ENCODE results near the gene TRIM47. TPM values are rescaled to one million over a fixed set of nuclear protein-coding genes. Genes with fewer than 3 reads are reported as not detected.

The TRIM47 gene
- total RNA-seq, 1 experiment from 2014 or later, result 11.9 TPM

- DNase-seq (ENCODE audit: low read depth), result no peak
Observed at GRCh38 chr17:75847614-75848522, 30.5 kb downstream of the TRIM47 start.

- DNase-seq (ENCODE audit: low read depth), result no peak
Observed at GRCh38 chr17:75846692-75847613, 31.4 kb downstream of the TRIM47 start.

- DNase-seq (ENCODE audit: low read depth), result no peak
Observed at GRCh38 chr17:75845933-75846691, 32.3 kb downstream of the TRIM47 start.

GRCh38 chr17:75845058-75845711 lies 33.2 kb downstream of the TRIM47 start:
- peak; percentile 54 for DNase-seq (ENCODE audit: low read depth)

- DNase-seq (ENCODE audit: low read depth), result no peak
Observed at GRCh38 chr17:75844530-75845057, 33.8 kb downstream of the TRIM47 start.

GRCh38 chr17:75843577-75844529 lies 34.5 kb downstream of the TRIM47 start, which contains the start of gene UNC13D:
Gene UNC13D (minus strand): TSS chr17:75844404. CDS start chr17:75844337, 67 bp downstream.
- no peak for DNase-seq (ENCODE audit: low read depth)

- no peak for DNase-seq (ENCODE audit: low read depth)
Observed at GRCh38 chr17:75842963-75843576, 35.3 kb downstream of the TRIM47 start.

- DNase-seq (ENCODE audit: low read depth), result no peak
Observed at GRCh38 chr17:75842411-75842810, 36.0 kb downstream of the TRIM47 start.

- DNase-seq (ENCODE audit: low read depth), result no peak
Observed at GRCh38 chr17:75840799-75841164, 37.6 kb downstream of the TRIM47 start.

GRCh38 chr17:75839942-75840798 lies 38.2 kb downstream of the TRIM47 start:
- no peak for DNase-seq (ENCODE audit: low read depth)

- DNase-seq (ENCODE audit: low read depth), result no peak
Observed at GRCh38 chr17:75838410-75838809, 40.0 kb downstream of the TRIM47 start.

GRCh38 chr17:75837899-75838298 lies 40.5 kb downstream of the TRIM47 start:
- DNase-seq (ENCODE audit: low read depth), result no peak

- no peak for DNase-seq (ENCODE audit: low read depth)
Observed at GRCh38 chr17:75836605-75837004, 41.8 kb downstream of the TRIM47 start.

GRCh38 chr17:75835654-75835987 lies 42.8 kb downstream of the TRIM47 start:
- no peak for DNase-seq (ENCODE audit: low read depth)

- no peak for DNase-seq (ENCODE audit: low read depth)
Observed at GRCh38 chr17:75834928-75835653, 43.3 kb downstream of the TRIM47 start.

GRCh38 chr17:75834279-75834920 lies 44.0 kb downstream of the TRIM47 start:
- DNase-seq (ENCODE audit: low read depth), result peak; percentile 82
